Activated CD4-positive, CD25-positive, alpha-beta regulatory T cell (primary cell): ENCODE data around the gene SETD2.
"Not testable (repeated sequence)": the region's sequence is repeated elsewhere in the genome, so short reads cannot be mapped to it uniquely, and the experiment has no call there.

ENCODE experiments used
- DNase-seq, 4 experiments: peaks; one replicate each; lab custom pipeline; 2025; lab: John Stamatoyannopoulos, UW

SETD2 gene

GRCh38 chr3:47149339-47149933 lies 14.5 kb downstream of the SETD2 start:
- DNase-seq, result no peak

- DNase-seq, result no peak
These were observed 18.6 kb downstream of the SETD2 start for GRCh38 chr3:47145272-47145671.

GRCh38 chr3:47143068-47143467 lies 20.8 kb downstream of the SETD2 start:
- DNase-seq, result no peak

GRCh38 chr3:47142536-47142935 lies 21.4 kb downstream of the SETD2 start:
- not testable (repeated sequence) for DNase-seq

GRCh38 chr3:47140973-47141461 lies 22.9 kb downstream of the SETD2 start:
- DNase-seq, result not testable (repeated sequence)

GRCh38 chr3:47140553-47140952 lies 23.4 kb downstream of the SETD2 start:
- DNase-seq, result not testable (repeated sequence)

GRCh38 chr3:47134311-47134710 lies 29.6 kb downstream of the SETD2 start:
- no peak for DNase-seq

GRCh38 chr3:47133641-47134040 lies 30.3 kb downstream of the SETD2 start:
- no peak for DNase-seq

- no peak for DNase-seq
These were observed 33.4 kb downstream of the SETD2 start for GRCh38 chr3:47130557-47130956.

GRCh38 chr3:47128137-47128536 lies 35.8 kb downstream of the SETD2 start:
- DNase-seq, result no peak

GRCh38 chr3:47123857-47124256 lies 40.1 kb downstream of the SETD2 start:
- DNase-seq, result no peak

GRCh38 chr3:47121409-47121808 lies 42.5 kb downstream of the SETD2 start:
- DNase-seq, result no peak

GRCh38 chr3:47120138-47120537 lies 43.8 kb downstream of the SETD2 start:
- DNase-seq, result no peak

GRCh38 chr3:47119387-47119786 lies 44.5 kb downstream of the SETD2 start:
- not testable (repeated sequence) for DNase-seq

- DNase-seq, result no peak
These were observed 46.0 kb downstream of the SETD2 start for GRCh38 chr3:47117807-47118364.

- not testable (repeated sequence) for DNase-seq
These were observed 48.4 kb downstream of the SETD2 start for GRCh38 chr3:47115524-47115923.

GRCh38 chr3:47113669-47114365 lies 50.1 kb downstream of the SETD2 start:
- DNase-seq, result no peak

- no peak for DNase-seq
These were observed 50.9 kb downstream of the SETD2 start for GRCh38 chr3:47112997-47113396.

- DNase-seq, result no peak
These were observed 54.5 kb downstream of the SETD2 start for GRCh38 chr3:47109393-47109792.

- DNase-seq, result no peak
These were observed 55.4 kb downstream of the SETD2 start for GRCh38 chr3:47108546-47108945.

GRCh38 chr3:47104259-47104658 lies 59.7 kb downstream of the SETD2 start:
- DNase-seq, result no peak

GRCh38 chr3:47103619-47104018 lies 60.3 kb downstream of the SETD2 start:
- DNase-seq, result no peak

GRCh38 chr3:47102081-47102600 lies 61.8 kb downstream of the SETD2 start:
- DNase-seq, result no peak
